SK-N-SH (cell line): ENCODE results near the gene HNRNPH3. TPM values are rescaled to one million over a fixed set of nuclear protein-coding genes. Genes with fewer than 3 reads are reported as not detected.

ENCODE experiments used
- CTCF ChIA-PET: fragments of 300-600, 350-600 bp; formaldehyde crosslinking; extraction: SDS; loops from one replicate; lab custom pipeline; 2021; lab: Yijun Ruan, JAX
- POLR2A ChIA-PET: fragments of 350-600 bp; sonication (Branson Sonifier 250); formaldehyde crosslinking; extraction: SDS; loops from one replicate; lab custom pipeline; 2020; ENCODE audit warnings: antibody characterized with exemption, inconsistent platforms; lab: Yijun Ruan, JAX
- DNase-seq: peaks from one replicate; pipeline ENCODE4 v3.0.0; 2012
- H2AFZ ChIP-seq: fragments of 200-600 bp; sonication (generic); 2 replicates; pipeline ENCODE4 v1.8.1; 2016; ENCODE audit warnings: antibody characterized with exemption, mild to moderate bottlenecking, low read depth
- H3F3A ChIP-seq: fragments of 200-600 bp; sonication (generic); replicated peaks from 2 replicates; pipeline ENCODE3; 2016; ENCODE audit warnings: antibody characterized with exemption, mild to moderate bottlenecking; ENCODE audit not compliant: insufficient read depth
- H3K27ac ChIP-seq, 2 experiments: fragments of 200-500 bp in 1 of 2; fragments of 200-600 bp in 1 of 2; sonication (Bioruptor generic) in 1 of 2; sonication (generic), shearing (Covaris generic) in 1 of 2; 2 replicates each; pipeline versions ENCODE4 v1.5.1 to v1.6.1; 2014 to 2016; ENCODE audit warnings: low read depth in 2 of 2, inconsistent platforms in 1 of 2, low read length in 1 of 2, mild to moderate bottlenecking in 1 of 2, mixed read lengths in 1 of 2
- H3K27me3 ChIP-seq: fragments of 200-600 bp; sonication (generic), shearing (Covaris generic); 2 replicates; pipeline ENCODE4 v1.6.1; 2016; ENCODE audit warnings: mixed run types; ENCODE audit not compliant: insufficient read depth
- H3K36me3 ChIP-seq, 2 experiments: fragments of 200-500 bp in 1 of 2; fragments of 200-600 bp in 1 of 2; sonication (Bioruptor generic) in 1 of 2; sonication (generic) in 1 of 2; replicated peaks in 1 of 2; 2 replicates each; pipeline versions ENCODE3 to v1.5.1; 2014 to 2016; ENCODE audit warnings: low read length in 1 of 2, mild to moderate bottlenecking in 1 of 2; ENCODE audit not compliant: insufficient read depth in 2 of 2, control insufficient read depth in 1 of 2
- H3K4me1 ChIP-seq, 2 experiments: fragments of 200-500 bp in 1 of 2; fragments of 200-600 bp in 1 of 2; sonication (Bioruptor generic) in 1 of 2; sonication (generic), shearing (Covaris generic) in 1 of 2; 2 replicates each; pipeline versions ENCODE4 v1.5.1 to v1.6.1; 2014 to 2016; ENCODE audit warnings: low read depth in 1 of 2, low read length in 1 of 2, mixed run types in 1 of 2; ENCODE audit not compliant: insufficient read depth in 2 of 2, control insufficient read depth in 1 of 2
- H3K4me2 ChIP-seq: fragments of 200-600 bp; sonication (generic), shearing (Covaris generic); 2 replicates; pipeline ENCODE4 v1.6.1; 2017; ENCODE audit warnings: mixed run types
- H3K4me3 ChIP-seq, 2 experiments: fragments of 200-500 bp in 1 of 2; fragments of 200-600 bp in 1 of 2; sonication (Bioruptor generic) in 1 of 2; sonication (generic), shearing (Covaris generic) in 1 of 2; 2 replicates each; pipeline versions ENCODE4 v1.5.1 to v1.8.1; 2014 to 2016; ENCODE audit warnings: low read depth in 2 of 2, inconsistent platforms in 1 of 2, low read length in 1 of 2, mild to moderate bottlenecking in 1 of 2, mixed read lengths in 1 of 2, moderate library complexity in 1 of 2
- H3K79me2 ChIP-seq: fragments of 200-600 bp; sonication (generic); 2 replicates; pipeline ENCODE4 v1.8.1; 2017; ENCODE audit warnings: mild to moderate bottlenecking; ENCODE audit not compliant: insufficient read depth
- H3K9ac ChIP-seq: fragments of 200-600 bp; sonication (generic); 2 replicates; pipeline ENCODE4 v1.6.1; 2017; ENCODE audit warnings: mixed run types
- H3K9me2 ChIP-seq: fragments of 200-600 bp; sonication (generic); 2 replicates; pipeline ENCODE4 v1.6.1; 2017; ENCODE audit warnings: mixed run types
- H3K9me3 ChIP-seq: fragments of 200-600 bp; sonication (generic); 2 replicates; pipeline ENCODE4 v1.6.1; 2017; ENCODE audit warnings: mixed run types, mild to moderate bottlenecking, moderate library complexity
- H4K20me1 ChIP-seq: fragments of 200-600 bp; sonication (generic); 2 replicates; pipeline ENCODE4 v1.6.1; 2017; ENCODE audit warnings: mild to moderate bottlenecking, mixed run types; ENCODE audit not compliant: insufficient read depth
- CTCF ChIP-seq: fragments of 200-600 bp; sonication (generic); IDR thresholded peaks from 2 replicates; pipeline ENCODE4 v1.6.1; 2017; ENCODE audit warnings: antibody characterized with exemption, mild to moderate bottlenecking, moderate library complexity
- ELF1 ChIP-seq: IDR thresholded peaks from 2 replicates; pipeline ENCODE4 v1.4.0; 2012
- EP300 ChIP-seq, 2 experiments: IDR thresholded peaks; 2 replicates each; pipeline versions ENCODE4 v1.4.0 to v1.6.1; 2012; ENCODE audit warnings: borderline replicate concordance in 1 of 2, low read depth in 1 of 2, low read length in 1 of 2
- MEF2A ChIP-seq: IDR thresholded peaks from 2 replicates; pipeline ENCODE4 v1.4.0; 2012; ENCODE audit warnings: low read depth, borderline replicate concordance
- MXI1 ChIP-seq: IDR thresholded peaks from 2 replicates; pipeline ENCODE4 v1.6.1; 2012; ENCODE audit warnings: mild to moderate bottlenecking, low read depth, low read length, improper control_type of control experiment
- NFIC ChIP-seq: IDR thresholded peaks from 2 replicates; pipeline ENCODE4 v1.4.0; 2012; ENCODE audit warnings: borderline replicate concordance
- PBX3 ChIP-seq: IDR thresholded peaks from 2 replicates; pipeline ENCODE4; 2012
- POLR2AphosphoS5 ChIP-seq: IDR thresholded peaks from 2 replicates; pipeline ENCODE4 v1.6.1; 2012; ENCODE audit warnings: low read depth, low read length
- RAD21 ChIP-seq: IDR thresholded peaks from 2 replicates; pipeline ENCODE4 v1.6.1; 2012; ENCODE audit warnings: mild to moderate bottlenecking, low read length
- REST ChIP-seq: IDR thresholded peaks from 2 replicates; pipeline ENCODE4 v1.6.1; 2012; ENCODE audit warnings: mild to moderate bottlenecking, low read depth, low read length, moderate library complexity
- RFX5 ChIP-seq: IDR thresholded peaks from 2 replicates; pipeline ENCODE4 v1.6.1; 2012; ENCODE audit warnings: mild to moderate bottlenecking, improper control_type of control experiment, low read length
- TCF12 ChIP-seq: IDR thresholded peaks from 2 replicates; pipeline ENCODE4 v1.4.0; 2012
- TEAD4 ChIP-seq: IDR thresholded peaks from 2 replicates; pipeline ENCODE4 v1.4.0; 2012; ENCODE audit warnings: mild to moderate bottlenecking, borderline replicate concordance; ENCODE audit not compliant: insufficient read depth
- YY1 ChIP-seq: IDR thresholded peaks from 2 replicates; pipeline ENCODE4 v1.4.0; 2012; ENCODE audit warnings: low read depth, mild to moderate bottlenecking
- ZBTB33 ChIP-seq: IDR thresholded peaks from 2 replicates; pipeline ENCODE4 v1.4.0; 2012; ENCODE audit warnings: low read depth, borderline replicate concordance
- WGBS: methylation state at CpG from one replicate; pipeline ENCODE4 v1.1.6; 2017; ENCODE audit warnings: low lambda C conversion rate; 5-methylcytosine and 5-hydroxymethylcytosine counted together
- polyA plus RNA-seq, 3 experiments: library from polyadenylated mRNA; depleted of rRNA; stranded (reverse); fragments of >200 nt; gene quantifications; 2 replicates each; pipeline ENCODE4 v1.2.3, GENCODE V29; 2012

HNRNPH3 gene
- polyA plus RNA-seq, 1 of the 3 experiments (the other 2 are of a cell fraction), result 73.0 TPM

GRCh38 chr10:68333058-68333395 is 1.2 kb downstream of the HNRNPH3 start:
- H3F3A ChIP-seq, result peaks cover 35% of the 10 kb centered on the region
- H3K79me2 ChIP-seq, result peaks cover 66% of the 10 kb centered on the region
- no peak overlapping the region for H2AFZ ChIP-seq
- peaks cover 27 to 36% of the 10 kb centered on the region in 2 experiments for H3K4me1 ChIP-seq
- under 1% methylated on average over 10 of the region's 10 CpGs for WGBS
- ChIA-PET POLR2A (interaction anchor here (0.8 to 1.1 kb wide), 3 partner anchors 13 to 102 kb away, joined by 3 to 5 read pairs (median 3); no protein-coding TSS in a partner anchor), CTCF (interaction anchor here (0.7 to 3.2 kb wide), 10 partner anchors 8 to 616 kb away, joined by 3 to 26 read pairs (median 4); partner anchors contain the start of gene SIRT1)
- H3K27ac ChIP-seq, result peak overlapping the region; percentile 95 to 98
- no peak for DNase-seq
- H3K27me3 ChIP-seq, result no peaks in the 10 kb centered on the region
- H3K4me2 ChIP-seq, result peak overlapping the region; percentile 76
- H3K36me3 ChIP-seq, result peaks cover 23 to 25% of the 10 kb centered on the region in 2 experiments
- H3K9me2 ChIP-seq, result no peaks in the 10 kb centered on the region
- peak overlapping the region; percentile 99 for H3K9ac ChIP-seq
- TF ChIP-seq CTCF (no peak), TCF12 (no peak), TEAD4 (no peak), NFIC (no peak), YY1 (no peak), REST (no peak), PBX3 (no peak; the same call in 1 of the 2 replicates), EP300 (IDR thresholded peaks at IDR 0.05; ENCODE audit: borderline replicate concordance in 1 of 2, low read depth in 1 of 2, low read length in 1 of 2) (no peak), MEF2A (no peak), MXI1 (no peak), RFX5 (no peak), ELF1 (no peak), POLR2AphosphoS5 (no peak), RAD21 (no peak), ZBTB33 (no peak)
- H3K4me3 ChIP-seq, result peak overlapping the region; percentile 85 to 91
- no peaks in the 10 kb centered on the region for H3K9me3 ChIP-seq
- peaks cover 53% of the 10 kb centered on the region for H4K20me1 ChIP-seq
